ENCODE data around the gene TTC38. TPM values are rescaled to one million over a fixed set of nuclear protein-coding genes. Genes with fewer than 3 reads are reported as not detected.
A peak's percentile ranks its signal among the peaks of the same experiment; 100 is the strongest.

Gene TTC38
- total and polyA plus RNA-seq, 3 donors from 2014 or later = 15.7 to 44.2 (median 36.4) TPM

DNA sequence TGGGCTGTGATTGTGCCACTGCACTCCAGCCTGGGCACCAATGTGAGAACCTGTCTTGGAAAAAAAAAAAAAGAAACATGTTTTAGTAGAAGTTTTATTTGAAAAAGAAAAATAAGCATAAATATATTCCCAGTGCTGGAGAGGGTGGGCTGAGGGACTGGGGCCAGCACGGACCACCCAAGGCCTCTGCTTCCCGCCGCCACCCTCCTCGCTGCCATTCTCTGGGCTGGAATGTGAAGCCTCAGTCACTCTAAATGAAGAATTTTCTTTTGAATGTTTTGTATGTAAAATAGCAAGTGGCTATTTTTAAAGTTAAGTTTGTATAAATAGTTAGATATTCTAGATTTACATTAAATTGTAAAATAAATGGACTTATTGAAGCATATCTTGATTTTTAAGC lies 62.6 kb downstream of the TTC38 start:
- DNase-seq = no peak
- H3K36me3 ChIP-seq (ENCODE audit: low read depth, missing control alignments) = no peaks in the 10 kb centered on the region
- no peaks in the 10 kb centered on the region for H3K9me3 ChIP-seq
- intact Hi-C loops (cut with DNase I; ENCODE audit: low total_unique reads) = no loop called here
- no peaks in the 10 kb centered on the region for H3K27me3 ChIP-seq
- H3K4me3 ChIP-seq = no peak overlapping the region
- H3K4me1 ChIP-seq = peaks cover 4% of the 10 kb centered on the region
- WGBS, 2 donors = 95 to 97% methylated on average over 4 of the region's 4 CpGs
- H3K27ac ChIP-seq = no peak overlapping the region
- TF ChIP-seq, protein P1, sequence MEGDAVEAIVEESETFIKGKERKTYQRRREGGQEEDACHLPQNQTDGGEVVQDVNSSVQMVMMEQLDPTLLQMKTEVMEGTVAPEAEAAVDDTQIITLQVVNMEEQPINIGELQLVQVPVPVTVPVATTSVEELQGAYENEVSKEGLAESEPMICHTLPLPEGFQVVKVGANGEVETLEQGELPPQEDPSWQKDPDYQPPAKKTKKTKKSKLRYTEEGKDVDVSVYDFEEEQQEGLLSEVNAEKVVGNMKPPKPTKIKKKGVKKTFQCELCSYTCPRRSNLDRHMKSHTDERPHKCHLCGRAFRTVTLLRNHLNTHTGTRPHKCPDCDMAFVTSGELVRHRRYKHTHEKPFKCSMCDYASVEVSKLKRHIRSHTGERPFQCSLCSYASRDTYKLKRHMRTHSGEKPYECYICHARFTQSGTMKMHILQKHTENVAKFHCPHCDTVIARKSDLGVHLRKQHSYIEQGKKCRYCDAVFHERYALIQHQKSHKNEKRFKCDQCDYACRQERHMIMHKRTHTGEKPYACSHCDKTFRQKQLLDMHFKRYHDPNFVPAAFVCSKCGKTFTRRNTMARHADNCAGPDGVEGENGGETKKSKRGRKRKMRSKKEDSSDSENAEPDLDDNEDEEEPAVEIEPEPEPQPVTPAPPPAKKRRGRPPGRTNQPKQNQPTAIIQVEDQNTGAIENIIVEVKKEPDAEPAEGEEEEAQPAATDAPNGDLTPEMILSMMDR (IDR thresholded peaks at IDR 0.05) = no peak
- no peak for TF ChIP-seq POLR2A (IDR thresholded peaks at IDR 0.05)

DNA sequence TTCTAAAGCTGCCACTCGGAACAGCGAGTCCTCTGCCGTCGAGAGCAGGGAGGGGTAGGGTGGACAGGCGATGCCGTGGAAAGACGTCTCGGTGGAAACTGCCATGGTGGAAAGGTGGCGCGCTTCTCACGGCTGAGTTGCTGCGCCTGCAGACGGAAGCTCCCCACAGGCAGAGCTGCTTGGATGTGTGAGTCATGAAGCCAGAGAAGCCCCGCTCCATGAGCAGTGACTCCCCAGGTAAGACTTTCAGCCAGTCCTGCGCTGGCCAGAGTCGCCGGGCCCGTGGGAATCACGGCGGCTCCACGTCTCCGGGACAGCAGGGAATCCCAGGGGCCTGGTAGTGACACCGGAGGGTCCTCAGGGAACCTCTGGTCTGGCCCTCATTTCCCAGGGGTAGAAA lies 63.7 kb downstream of the TTC38 start:
- Histone ChIP-seq H3K4me1 (peaks cover 6% of the 10 kb centered on the region), H3K27me3 (no peaks in the 10 kb centered on the region), H3K4me3 (no peak overlapping the region), H3K9me3 (no peaks in the 10 kb centered on the region), H3K27ac (no peak overlapping the region), H3K36me3 (ENCODE audit: low read depth, missing control alignments) (no peaks in the 10 kb centered on the region)
- WGBS, 2 donors = 90 to 96% methylated on average over 14 to 23 of the region's 23 CpGs
- TF ChIP-seq POLR2A (IDR thresholded peaks at IDR 0.05) = no peak
- TF ChIP-seq, protein P1 (IDR thresholded peaks at IDR 0.05) = no peak
- intact Hi-C loops (cut with DNase I; ENCODE audit: low total_unique reads) = no loop called here
- DNase-seq = no peak

- peaks cover 12% of the 10 kb centered on the region for H3K4me1 ChIP-seq
- no peaks in the 10 kb centered on the region for H3K9me3 ChIP-seq
- H3K27me3 ChIP-seq = no peaks in the 10 kb centered on the region
- DNase-seq = peak; percentile 88
- peak within 1 kb of the TSS; percentile 75 to 90 for H3K27ac ChIP-seq
- TF ChIP-seq POLR2A (IDR thresholded peaks at IDR 0.05) = no peak
- TF ChIP-seq, protein P1 (IDR thresholded peaks at IDR 0.05) = no peak
- no peaks in the 10 kb centered on the region for H3K36me3 ChIP-seq (ENCODE audit: low read depth, missing control alignments)
- H3K4me3 ChIP-seq = peak within 1 kb of the TSS; percentile 90 to 96
- WGBS, 2 donors = 0 to 1% methylated on average over 28 to 82 of the region's 93 CpGs
- intact Hi-C loops (cut with DNase I; ENCODE audit: low total_unique reads) = no loop called here
These were observed 67.7 kb downstream of the TTC38 start, which contains the start of gene TRMU for GRCh38 chr22:46335201-46336118. TRMU (plus strand) TSS chr22:46335714; CDS start chr22:46335765, 51 bp downstream.

- Histone ChIP-seq H3K9me3 (no peaks in the 10 kb centered on the region), H3K4me1 (peaks cover 12% of the 10 kb centered on the region), H3K27ac (peak overlapping the region; percentile 75 to 90), H3K27me3 (no peaks in the 10 kb centered on the region), H3K36me3 (ENCODE audit: low read depth, missing control alignments) (no peaks in the 10 kb centered on the region), H3K4me3 (peak overlapping the region; percentile 90 to 96)
- intact Hi-C loops (cut with DNase I; ENCODE audit: low total_unique reads) = no loop called here
- TF ChIP-seq POLR2A (IDR thresholded peaks at IDR 0.05) = no peak
- TF ChIP-seq, protein P1 (IDR thresholded peaks at IDR 0.05) = no peak
- DNase-seq = peak; percentile 35
- 6 to 8% methylated on average over 40 to 41 of the region's 42 CpGs for WGBS, 2 donors
These were observed 68.6 kb downstream of the TTC38 start for GRCh38 chr22:46336119-46337078.

Measured in testis (tissue), 3 donors.